WTC11 (cell line): Measurements from ENCODE around the gene SNX18. TPM values are rescaled to one million over a fixed set of nuclear protein-coding genes. Genes with fewer than 3 reads are reported as not detected.

Source experiments
- ATAC-seq: fragments of 200-7000 bp; cut with Tn5 transposase; 2 replicates; pipeline ENCODE4 v1.10.0; 2021; ENCODE audit warnings: mild to moderate bottlenecking, moderate library complexity
- CTCF ChIA-PET: fragments of 300-600 bp; sonication (Branson Sonifier 250); formaldehyde crosslinking; loops from one replicate; lab custom pipeline; 2021; ENCODE audit warnings: antibody characterized with exemption; lab: Charles Lee
- POLR2A ChIA-PET: fragments of 350-600 bp; sonication (Branson Sonifier 250); formaldehyde crosslinking; loops from one replicate; lab custom pipeline; 2021; ENCODE audit warnings: antibody characterized with exemption; lab: Charles Lee
- DNase-seq: peaks from one replicate; pipeline ENCODE4 v3.0.0; 2021; ENCODE audit warnings: low spot score
- H3K27ac Mint-ChIP-seq: 2 replicates; pipeline ENCODE4 v1.8.0; 2021; ENCODE audit warnings: mixed read lengths
- H3K27me3 Mint-ChIP-seq: 2 replicates; pipeline ENCODE4 v1.8.0; 2021; ENCODE audit warnings: low read depth, mild to moderate bottlenecking, moderate library complexity, mixed read lengths
- H3K36me3 Mint-ChIP-seq: 2 replicates; pipeline ENCODE4 v1.8.0; 2021; ENCODE audit warnings: mixed read lengths
- H3K4me1 Mint-ChIP-seq: 2 replicates; pipeline ENCODE4 v1.8.0; 2022; ENCODE audit warnings: mixed read lengths
- H3K4me3 Mint-ChIP-seq: 2 replicates; pipeline ENCODE4 v1.8.0; 2021; ENCODE audit warnings: mild to moderate bottlenecking, moderate library complexity, mixed read lengths
- H3K9me3 Mint-ChIP-seq: 2 replicates; pipeline ENCODE4 v1.8.0; 2021; ENCODE audit warnings: mixed read lengths
- AFF4 ChIP-seq: sonication (generic); formaldehyde crosslinking; IDR thresholded peaks from 2 replicates; pipeline ENCODE4 v1.8.1; 2023; ENCODE audit warnings: mild to moderate bottlenecking, missing genetic modification reagents, borderline replicate concordance
- ATF1 ChIP-seq: sonication (generic); formaldehyde crosslinking; IDR thresholded peaks from 2 replicates; pipeline ENCODE4 v1.8.1; 2023; ENCODE audit warnings: mild to moderate bottlenecking, moderate library complexity, missing genetic modification reagents
- ATF2 ChIP-seq: sonication (generic); formaldehyde crosslinking; IDR thresholded peaks from 2 replicates; pipeline ENCODE4 v1.8.1; 2022; ENCODE audit warnings: low read depth, missing genetic modification reagents, borderline replicate concordance
- ATF3 ChIP-seq: sonication (generic); formaldehyde crosslinking; conservative IDR thresholded peaks from 2 replicates; pipeline ENCODE4 v1.8.1; 2022; ENCODE audit warnings: mild to moderate bottlenecking, missing genetic modification reagents
- CBFB ChIP-seq: sonication (generic); formaldehyde crosslinking; IDR thresholded peaks from 2 replicates; pipeline ENCODE4 v1.8.1; 2022; ENCODE audit warnings: mild to moderate bottlenecking, low read depth, missing genetic modification reagents
- EMX1 ChIP-seq: fragments of 250-450 bp; sonication (Bioruptor Pico); IDR thresholded peaks from 2 replicates; pipeline ENCODE4 v1.8.0; 2021; ENCODE audit warnings: mild to moderate bottlenecking
- ESRRA ChIP-seq: sonication (generic); formaldehyde crosslinking; IDR thresholded peaks from 2 replicates; pipeline ENCODE4 v1.8.1; 2022; ENCODE audit warnings: mild to moderate bottlenecking, missing genetic modification reagents, borderline replicate concordance
- GTF2I ChIP-seq: fragments of 250-450 bp; sonication (Bioruptor Pico); conservative IDR thresholded peaks from 2 replicates; pipeline ENCODE4 v1.4.0; 2021; ENCODE audit warnings: mild to moderate bottlenecking
- JUN ChIP-seq: sonication (generic); formaldehyde crosslinking; IDR thresholded peaks from 2 replicates; pipeline ENCODE4 v1.8.0; 2023; ENCODE audit warnings: mild to moderate bottlenecking, missing genetic modification reagents
- MAX ChIP-seq: sonication (generic); formaldehyde crosslinking; IDR thresholded peaks from 2 replicates; pipeline ENCODE4 v1.8.0; 2022; ENCODE audit warnings: mild to moderate bottlenecking, missing genetic modification reagents
- NFYB ChIP-seq: sonication (generic); formaldehyde crosslinking; conservative IDR thresholded peaks from 2 replicates; pipeline ENCODE4 v1.8.0; 2022; ENCODE audit warnings: low read depth, missing genetic modification reagents
- NR1H2 ChIP-seq: sonication (generic); formaldehyde crosslinking; IDR thresholded peaks from 2 replicates; pipeline ENCODE4 v1.9.0; 2021; ENCODE audit warnings: mild to moderate bottlenecking, moderate library complexity, missing genetic modification reagents
- NR2C2 ChIP-seq: sonication (generic); formaldehyde crosslinking; IDR thresholded peaks from 2 replicates; pipeline ENCODE4 v1.8.0; 2022; ENCODE audit warnings: mild to moderate bottlenecking, missing genetic modification reagents
- NR3C1 ChIP-seq: sonication (generic); formaldehyde crosslinking; conservative IDR thresholded peaks from 2 replicates; pipeline ENCODE4 v1.8.1; 2023; ENCODE audit warnings: low read depth, mild to moderate bottlenecking, missing genetic modification reagents
- SMAD3 ChIP-seq: sonication (generic); formaldehyde crosslinking; IDR thresholded peaks from 2 replicates; pipeline ENCODE4 v1.8.0; 2022; ENCODE audit warnings: missing genetic modification reagents, mild to moderate bottlenecking, borderline replicate concordance
- SMAD4 ChIP-seq: sonication (generic); formaldehyde crosslinking; IDR thresholded peaks from 2 replicates; pipeline ENCODE4 v1.8.0; 2022; ENCODE audit warnings: mild to moderate bottlenecking, missing genetic modification reagents
- ZNF263 ChIP-seq: sonication (generic); formaldehyde crosslinking; IDR thresholded peaks from 2 replicates; pipeline ENCODE4 v1.8.1; 2022; ENCODE audit warnings: low read depth, mild to moderate bottlenecking, moderate library complexity, missing genetic modification reagents
- ZNF396 ChIP-seq: fragments of 250-450 bp; sonication (Bioruptor Pico); IDR thresholded peaks from 2 replicates; pipeline ENCODE4 v1.8.0; 2021; ENCODE audit warnings: mild to moderate bottlenecking, moderate library complexity, borderline replicate concordance
- ZNF512 ChIP-seq: sonication (generic); formaldehyde crosslinking; IDR thresholded peaks from 2 replicates; pipeline ENCODE4 v1.8.1; 2022; ENCODE audit warnings: missing genetic modification reagents, borderline replicate concordance
- ZSCAN18 ChIP-seq: fragments of 250-450 bp; sonication (Bioruptor Pico); IDR thresholded peaks from 2 replicates; pipeline ENCODE4 v2.1.2; 2022; ENCODE audit warnings: mild to moderate bottlenecking, moderate library complexity
- total RNA-seq: library from RNA; stranded (reverse); gene quantifications from 3 replicates; pipeline ENCODE4 v1.2.3, GENCODE V29; 2021

The SNX18 gene
- total RNA-seq, 1 experiment from 2014 or later = 24.6 TPM

- TF ChIP-seq ATF1 (CRISPR knock-in tag) (no peak), CBFB (CRISPR knock-in tag) (no peak), ZNF512 (no peak), NR1H2 (CRISPR knock-in tag) (no peak), ATF3 (CRISPR knock-in tag) (no peak)
These were observed 21.4 kb downstream of the SNX18 start (continued) for GRCh38 chr5:54539001-54539400.

GRCh38 chr5:54540286-54540685 lies 22.7 kb downstream of the SNX18 start:
- Mint-ChIP-seq H3K36me3 (peaks cover 8% of the 10 kb centered on the region), H3K27ac (no peak overlapping the region), H3K27me3 (no peaks in the 10 kb centered on the region), H3K9me3 (peaks cover 10% of the 10 kb centered on the region), H3K4me3 (no peak overlapping the region), H3K4me1 (no peaks in the 10 kb centered on the region)
- TF ChIP-seq NR2C2 (CRISPR knock-in tag) = no peak
- no peak for TF ChIP-seq GTF2I
- no peak for TF ChIP-seq SMAD3
- ChIA-PET CTCF (no interaction called here), POLR2A (no interaction called here)
- DNase-seq (no peak), ATAC-seq (no peak)

- ChIA-PET POLR2A (no interaction called here), CTCF (no interaction called here)
- Mint-ChIP-seq H3K27ac (no peak overlapping the region), H3K4me3 (no peak overlapping the region), H3K27me3 (no peaks in the 10 kb centered on the region), H3K4me1 (no peaks in the 10 kb centered on the region)
- no peak for ATAC-seq
- TF ChIP-seq SMAD4 (CRISPR knock-in tag) (no peak), ZNF396 (CRISPR knock-in tag) (no peak), ZNF512 (no peak), NFYB (CRISPR knock-in tag) (no peak), ATF2 (CRISPR knock-in tag) (no peak), NR3C1 (CRISPR knock-in tag) (no peak), MAX (CRISPR knock-in tag) (no peak), ZNF263 (CRISPR knock-in tag) (no peak), ESRRA (CRISPR knock-in tag) (no peak), ZSCAN18 (CRISPR knock-in tag) (no peak), EMX1 (CRISPR knock-in tag) (no peak), JUN (CRISPR knock-in tag) (no peak), AFF4 (CRISPR knock-in tag) (no peak)
- TF ChIP-seq, all 79 proteins: peak for 0
- DNase-seq = no peak
- Mint-ChIP-seq H3K9me3 (peaks cover 7% of the 10 kb centered on the region; the same call in 1 of the 2 replicates), H3K36me3 (no peaks in the 10 kb centered on the region; the same call in 1 of the 2 replicates)
These were observed 24.5 kb downstream of the SNX18 start for GRCh38 chr5:54541823-54542783.
